NCI-H2196 (cell line): Measurements from ENCODE around the gene ZNF22.

Source experiments
- DNase-seq: peaks from one replicate; lab custom pipeline; 2025; ENCODE audit not compliant: unreplicated experiment; lab: John Stamatoyannopoulos, UW

The ZNF22 gene

GRCh38 chr10:44963772-44964633 is 36.7 kb upstream of the ZNF22 start:
- no peak for DNase-seq

GRCh38 chr10:44965104-44965503 is 35.6 kb upstream of the ZNF22 start:
- DNase-seq = no peak

- no peak for DNase-seq
Observed at GRCh38 chr10:44965651-44966097, 35.0 kb upstream of the ZNF22 start.

- no peak for DNase-seq
Observed at GRCh38 chr10:44966129-44966815, 34.5 kb upstream of the ZNF22 start.

GRCh38 chr10:44966816-44967509 is 33.8 kb upstream of the ZNF22 start:
- no peak for DNase-seq

- DNase-seq = no peak
Observed at GRCh38 chr10:44967616-44968015, 33.1 kb upstream of the ZNF22 start.

GRCh38 chr10:44968091-44968490 is 32.6 kb upstream of the ZNF22 start:
- DNase-seq = no peak

GRCh38 chr10:44968500-44969400 is 32.0 kb upstream of the ZNF22 start:
- no peak for DNase-seq

GRCh38 chr10:44969854-44970253 is 30.9 kb upstream of the ZNF22 start:
- DNase-seq = no peak

GRCh38 chr10:44970812-44971395 is 29.8 kb upstream of the ZNF22 start:
- DNase-seq = no peak

GRCh38 chr10:44971434-44971833 is 29.3 kb upstream of the ZNF22 start:
- DNase-seq = no peak

- DNase-seq = no peak
Observed at GRCh38 chr10:44971935-44972757, 28.6 kb upstream of the ZNF22 start.

GRCh38 chr10:44972874-44973306 is 27.8 kb upstream of the ZNF22 start:
- no peak for DNase-seq

- no peak for DNase-seq
Observed at GRCh38 chr10:44973323-44974081, 27.2 kb upstream of the ZNF22 start.

- DNase-seq = no peak
Observed at GRCh38 chr10:44974082-44974627, 26.6 kb upstream of the ZNF22 start.

- no peak for DNase-seq
Observed at GRCh38 chr10:44974628-44975430, 25.9 kb upstream of the ZNF22 start.
